ENCODE measurements around the gene BCAN.
"Not testable (repeated sequence)": the region's sequence is repeated elsewhere in the genome, so short reads cannot be mapped to it uniquely, and the experiment has no call there.

The BCAN gene

GRCh38 chr1:156618853-156619581 lies 22.9 kb upstream of the BCAN start, which contains the start of gene HAPLN2:
Gene HAPLN2, plus strand, starts transcription at chr1:156619415. Its CDS starts 4,076 bp downstream, at chr1:156623491.
- DNase-seq (ENCODE audit: low read depth in 2 of 2) = no peak

- DNase-seq (ENCODE audit: low read depth in 2 of 2) = no peak
These were observed 22.3 kb upstream of the BCAN start for GRCh38 chr1:156619582-156619955.

GRCh38 chr1:156622581-156623297 lies 19.2 kb upstream of the BCAN start:
- DNase-seq (ENCODE audit: low read depth in 2 of 2) = no peak

- peak in 1 of 2 donors; percentile 46 for DNase-seq (ENCODE audit: low read depth in 2 of 2)
These were observed 17.7 kb upstream of the BCAN start for GRCh38 chr1:156623946-156624813.

- DNase-seq (ENCODE audit: low read depth in 2 of 2) = no peak
These were observed 17.0 kb upstream of the BCAN start for GRCh38 chr1:156624814-156625435.

GRCh38 chr1:156625436-156626078 lies 16.4 kb upstream of the BCAN start:
- peak; percentile 54 to 62 for DNase-seq (ENCODE audit: low read depth in 2 of 2)

GRCh38 chr1:156626079-156626438 lies 15.9 kb upstream of the BCAN start:
- no peak for DNase-seq (ENCODE audit: low read depth in 2 of 2)

GRCh38 chr1:156627313-156627880 lies 14.5 kb upstream of the BCAN start:
- no peak for DNase-seq (ENCODE audit: low read depth in 2 of 2)

GRCh38 chr1:156629823-156630449 lies 12.0 kb upstream of the BCAN start:
- DNase-seq (ENCODE audit: low read depth in 2 of 2) = no peak

- not testable (repeated sequence) for DNase-seq (ENCODE audit: low read depth in 2 of 2)
These were observed 10.8 kb upstream of the BCAN start for GRCh38 chr1:156631152-156631551.

- no peak for DNase-seq (ENCODE audit: low read depth in 2 of 2)
These were observed 9.6 kb upstream of the BCAN start for GRCh38 chr1:156632355-156632754.

- no peak for DNase-seq (ENCODE audit: low read depth in 2 of 2)
These were observed 3.5 kb upstream of the BCAN start for GRCh38 chr1:156638189-156638985.

- no peak for DNase-seq (ENCODE audit: low read depth in 2 of 2)
These were observed 2.3 kb upstream of the BCAN start for GRCh38 chr1:156639601-156640101.

- DNase-seq (ENCODE audit: low read depth in 2 of 2) = no peak
These were observed 843 bp upstream of the BCAN start for GRCh38 chr1:156640842-156641706.

- DNase-seq (ENCODE audit: low read depth in 2 of 2) = no peak
These were observed 540 bp downstream of the BCAN start for GRCh38 chr1:156642265-156643048.

- DNase-seq (ENCODE audit: low read depth in 2 of 2) = no peak
These were observed 1.3 kb downstream of the BCAN start for GRCh38 chr1:156643049-156643777.

GRCh38 chr1:156643778-156644092 lies 1.8 kb downstream of the BCAN start:
- no peak for DNase-seq (ENCODE audit: low read depth in 2 of 2)
